Smooth muscle cell (in vitro differentiated cells): ENCODE data around the gene ADGRV1. TPM values are rescaled to one million over a fixed set of nuclear protein-coding genes. Genes with fewer than 3 reads are reported as not detected.

Experiments
- DNase-seq: peaks from one replicate; lab custom pipeline; 2025; ENCODE audit not compliant: unreplicated experiment; lab: John Stamatoyannopoulos, UW
- H2AFZ ChIP-seq: fragments of 200-600 bp; sonication (generic); 2 replicates; pipeline ENCODE4 v1.6.0; 2016; ENCODE audit warnings: antibody characterized with exemption, low read depth, mild to moderate bottlenecking
- H3F3A ChIP-seq: fragments of 200-600 bp; sonication (generic); 2 replicates; pipeline ENCODE4 v1.6.0; 2017; ENCODE audit warnings: antibody characterized with exemption, low read depth
- H3K27ac ChIP-seq: fragments of 200-600 bp; sonication (generic); 2 replicates; pipeline ENCODE4 v1.5.1; 2016; ENCODE audit warnings: low read depth, mild to moderate bottlenecking
- H3K27me3 ChIP-seq: fragments of 200-600 bp; sonication (generic); 2 replicates; pipeline ENCODE4 v1.6.1; 2016; ENCODE audit warnings: low read depth, mild to moderate bottlenecking
- H3K36me3 ChIP-seq: fragments of 200-600 bp; sonication (generic); 2 replicates; pipeline ENCODE4 v1.5.1; 2016; ENCODE audit warnings: low read depth
- H3K4me1 ChIP-seq: fragments of 200-600 bp; sonication (generic); 2 replicates; pipeline ENCODE4 v1.5.1; 2016; ENCODE audit warnings: low read depth
- H3K4me2 ChIP-seq: fragments of 200-600 bp; sonication (generic); 2 replicates; pipeline ENCODE4 v1.6.0; 2016; ENCODE audit warnings: mild to moderate bottlenecking
- H3K4me3 ChIP-seq: fragments of 200-600 bp; sonication (generic); 2 replicates; pipeline ENCODE4 v1.5.1; 2016; ENCODE audit warnings: mild to moderate bottlenecking
- H3K79me2 ChIP-seq: fragments of 200-600 bp; sonication (generic); 2 replicates; pipeline ENCODE4 v1.6.0; 2016; ENCODE audit warnings: low read depth, mild to moderate bottlenecking
- H3K9ac ChIP-seq: fragments of 200-600 bp; sonication (generic); 2 replicates; pipeline ENCODE4 v1.6.0; 2016; ENCODE audit warnings: low read depth
- H3K9me3 ChIP-seq: fragments of 200-600 bp; sonication (generic); replicated peaks from 2 replicates; pipeline ENCODE4 v1.5.1; 2016; ENCODE audit warnings: low read depth
- H4K20me1 ChIP-seq: fragments of 200-600 bp; sonication (generic); 2 replicates; pipeline ENCODE4 v1.6.0; 2016; ENCODE audit warnings: low read depth
- WGBS: methylation state at CpG from one replicate; pipeline ENCODE4 v1.1.7; 2016; ENCODE audit warnings: low lambda C conversion rate; 5-methylcytosine and 5-hydroxymethylcytosine counted together
- polyA plus RNA-seq: library from polyadenylated mRNA; unstranded; fragments of >200 nt; fragmentation: Nextera tagmentation; extraction: Ambion mirVana; gene quantifications from 2 replicates; pipeline ENCODE4 v1.2.1, GENCODE V29; 2016
- total RNA-seq: library from RNA; depleted of rRNA; stranded (reverse); fragments of >200 nt; gene quantifications from 2 replicates; pipeline ENCODE4 v1.2.3, GENCODE V29; 2014
- TF ChIP-seq, protein P1 (sequence below): fragments of 200-600 bp; sonication (generic); IDR thresholded peaks from 2 replicates; pipeline ENCODE4 v1.5.1; 2017; ENCODE audit warnings: borderline replicate concordance, mild to moderate bottlenecking, antibody characterized with exemption; ENCODE audit not compliant: insufficient read depth, poor library complexity, severe bottlenecking

Gene ADGRV1
- total and polyA plus RNA-seq, 2 experiments from 2014 or later: 16.8 to 17.7 TPM

DNA sequence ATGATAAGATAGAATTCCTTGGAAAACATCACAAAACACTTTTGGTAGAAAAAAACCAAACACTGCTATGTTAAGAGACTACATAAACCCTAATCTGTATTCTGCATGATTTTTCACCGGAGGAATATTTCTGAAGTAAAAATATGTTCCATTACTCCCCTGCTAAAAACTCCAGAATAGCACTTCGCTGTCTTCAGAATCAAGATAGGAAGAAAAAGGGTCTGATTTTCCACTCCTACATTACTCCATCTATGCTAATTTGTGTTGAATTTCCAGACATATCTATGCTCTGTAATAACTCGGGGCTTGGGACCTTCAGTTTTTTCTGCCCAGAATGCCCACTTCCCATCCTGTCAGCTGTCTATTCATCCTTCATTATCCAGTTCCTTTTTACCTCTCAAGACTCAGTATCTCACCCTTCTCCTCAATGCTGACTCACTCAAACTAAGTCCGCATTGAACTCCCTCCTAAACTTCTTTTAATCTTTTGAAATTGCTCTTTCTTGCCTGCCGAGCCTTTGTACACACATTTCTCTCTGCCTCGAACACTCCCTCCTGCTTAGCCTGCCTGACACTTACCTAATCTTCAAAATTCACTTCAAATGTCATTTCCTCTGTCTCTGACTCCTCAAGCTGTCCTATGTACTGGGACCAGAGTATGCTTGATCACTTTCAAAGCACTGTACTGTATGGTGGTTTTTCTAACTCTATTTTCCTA, 653.6 kb downstream of the ADGRV1 start:
- 32% methylated on average over 6 of the region's 6 CpGs for WGBS
- Histone ChIP-seq H3K79me2 (no peaks in the 10 kb centered on the region), H3K4me2 (peak overlapping the region; percentile 77), H3K9me3 (no peaks in the 10 kb centered on the region), H3K27ac (peak overlapping the region; percentile 84), H3F3A (peaks cover 8% of the 10 kb centered on the region), H3K9ac (peak overlapping the region; percentile 40), H3K36me3 (no peaks in the 10 kb centered on the region), H2AFZ (peak overlapping the region; percentile 41), H3K4me3 (peak overlapping the region; percentile 24), H3K27me3 (no peaks in the 10 kb centered on the region), H3K4me1 (peaks cover 24% of the 10 kb centered on the region), H4K20me1 (no peaks in the 10 kb centered on the region)
- DNase-seq: no peak
- TF ChIP-seq, protein P1, sequence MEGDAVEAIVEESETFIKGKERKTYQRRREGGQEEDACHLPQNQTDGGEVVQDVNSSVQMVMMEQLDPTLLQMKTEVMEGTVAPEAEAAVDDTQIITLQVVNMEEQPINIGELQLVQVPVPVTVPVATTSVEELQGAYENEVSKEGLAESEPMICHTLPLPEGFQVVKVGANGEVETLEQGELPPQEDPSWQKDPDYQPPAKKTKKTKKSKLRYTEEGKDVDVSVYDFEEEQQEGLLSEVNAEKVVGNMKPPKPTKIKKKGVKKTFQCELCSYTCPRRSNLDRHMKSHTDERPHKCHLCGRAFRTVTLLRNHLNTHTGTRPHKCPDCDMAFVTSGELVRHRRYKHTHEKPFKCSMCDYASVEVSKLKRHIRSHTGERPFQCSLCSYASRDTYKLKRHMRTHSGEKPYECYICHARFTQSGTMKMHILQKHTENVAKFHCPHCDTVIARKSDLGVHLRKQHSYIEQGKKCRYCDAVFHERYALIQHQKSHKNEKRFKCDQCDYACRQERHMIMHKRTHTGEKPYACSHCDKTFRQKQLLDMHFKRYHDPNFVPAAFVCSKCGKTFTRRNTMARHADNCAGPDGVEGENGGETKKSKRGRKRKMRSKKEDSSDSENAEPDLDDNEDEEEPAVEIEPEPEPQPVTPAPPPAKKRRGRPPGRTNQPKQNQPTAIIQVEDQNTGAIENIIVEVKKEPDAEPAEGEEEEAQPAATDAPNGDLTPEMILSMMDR: no peak

DNA sequence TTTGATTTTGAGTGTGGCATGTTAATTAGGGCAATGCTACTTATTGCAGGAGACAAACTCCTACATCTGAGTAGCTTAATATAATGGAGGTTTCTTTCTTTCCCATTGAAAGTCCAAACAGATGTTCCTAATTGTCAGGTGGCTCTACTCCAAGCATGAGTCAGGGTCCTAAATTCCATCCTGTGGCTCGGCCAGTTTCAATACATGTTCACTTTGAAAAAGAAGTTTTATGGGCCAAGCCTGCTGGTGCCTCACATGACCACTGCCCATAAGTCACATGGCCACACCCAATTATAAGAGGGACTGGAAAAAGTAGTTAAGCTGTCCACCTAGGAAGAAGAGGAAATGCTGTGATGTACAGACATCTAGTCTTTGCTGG, 654.1 kb downstream of the ADGRV1 start:
- Histone ChIP-seq H3K4me3 (peak overlapping the region; percentile 24), H3K9ac (peak overlapping the region; percentile 40), H3K4me1 (peaks cover 20% of the 10 kb centered on the region), H3K9me3 (no peaks in the 10 kb centered on the region), H3K4me2 (peak overlapping the region; percentile 77), H3K27me3 (no peaks in the 10 kb centered on the region), H3F3A (peaks cover 8% of the 10 kb centered on the region), H3K79me2 (no peaks in the 10 kb centered on the region), H3K36me3 (no peaks in the 10 kb centered on the region), H3K27ac (peak overlapping the region; percentile 84), H2AFZ (peak overlapping the region; percentile 41), H4K20me1 (no peaks in the 10 kb centered on the region)
- 0% methylated on average over 1 of the region's 1 CpG for WGBS
- TF ChIP-seq, protein P1: no peak
- DNase-seq: no peak

Other genes starting within 250 kb of the ADGRV1 start
- gene CETN3, start 149.0 kb upstream of the ADGRV1 start, total RNA-seq: 32.0 and 36.7 TPM in 2 replicates
- gene CETN3, start 149.0 kb upstream of the ADGRV1 start, polyA plus RNA-seq: 28.7 and 31.6 TPM in 2 replicates
- gene MBLAC2, start 84.0 kb upstream of the ADGRV1 start, total RNA-seq: 3.7 and 3.8 TPM in 2 replicates
- gene MBLAC2, start 84.0 kb upstream of the ADGRV1 start, polyA plus RNA-seq: 1.8 and 1.9 TPM in 2 replicates
- 1.0 and 2.3 TPM in 2 replicates for gene POLR3G, start 83.9 kb upstream of the ADGRV1 start, total RNA-seq
- 1.2 and 1.6 TPM in 2 replicates for gene POLR3G, start 83.9 kb upstream of the ADGRV1 start, polyA plus RNA-seq
- gene LYSMD3, start 29.2 kb upstream of the ADGRV1 start, total RNA-seq: 52.5 and 53.0 TPM in 2 replicates
- gene LYSMD3, start 29.2 kb upstream of the ADGRV1 start, polyA plus RNA-seq: 14.3 and 15.1 TPM in 2 replicates